HG03159 (cell line): Measurements from ENCODE around the gene FXYD2.
"Not testable (repeated sequence)": the region's sequence is repeated elsewhere in the genome, so short reads cannot be mapped to it uniquely, and the experiment has no call there.

ENCODE experiments used
- ATAC-seq: cut with Tn5 transposase; IDR thresholded peaks from one replicate; pipeline ENCODE4 v1.9.1; 2021; ENCODE audit warnings: mild to moderate bottlenecking, moderate library complexity; ENCODE audit not compliant: unreplicated experiment

Gene FXYD2

GRCh38 chr11:117822074-117823033 lies 2.2 kb downstream of the FXYD2 start:
- ATAC-seq: no peak

- ATAC-seq: no peak
Observed at GRCh38 chr11:117821431-117821830, 3.1 kb downstream of the FXYD2 start.

- ATAC-seq: no peak
Observed at GRCh38 chr11:117820516-117820915, 4.0 kb downstream of the FXYD2 start.

GRCh38 chr11:117820071-117820470 lies 4.5 kb downstream of the FXYD2 start:
- no peak for ATAC-seq

- ATAC-seq: no peak
Observed at GRCh38 chr11:117819096-117820040, 5.2 kb downstream of the FXYD2 start.

GRCh38 chr11:117818041-117818873 lies 6.3 kb downstream of the FXYD2 start:
- peak; percentile 26 for ATAC-seq

- peak; percentile 26 for ATAC-seq
Observed at GRCh38 chr11:117817368-117818040, 7.0 kb downstream of the FXYD2 start.

- no peak for ATAC-seq
Observed at GRCh38 chr11:117816846-117817367, 7.6 kb downstream of the FXYD2 start.

GRCh38 chr11:117816151-117816741 lies 8.3 kb downstream of the FXYD2 start:
- no peak for ATAC-seq

- peak; percentile 53 for ATAC-seq
Observed at GRCh38 chr11:117815262-117815803, 9.2 kb downstream of the FXYD2 start.

GRCh38 chr11:117814766-117815261 lies 9.7 kb downstream of the FXYD2 start:
- peak; percentile 43 for ATAC-seq

GRCh38 chr11:117814204-117814765 lies 10.3 kb downstream of the FXYD2 start:
- ATAC-seq: peak; percentile 4

GRCh38 chr11:117810056-117810451 lies 14.5 kb downstream of the FXYD2 start:
- ATAC-seq: not testable (repeated sequence)

GRCh38 chr11:117809236-117810055 lies 15.1 kb downstream of the FXYD2 start:
- no peak for ATAC-seq

- ATAC-seq: no peak
Observed at GRCh38 chr11:117808784-117809183, 15.8 kb downstream of the FXYD2 start.

- no peak for ATAC-seq
Observed at GRCh38 chr11:117807482-117808327, 16.8 kb downstream of the FXYD2 start.

GRCh38 chr11:117806846-117807245 lies 17.7 kb downstream of the FXYD2 start:
- ATAC-seq: no peak
